ENCODE results near the gene CDK6. TPM values are rescaled to one million over a fixed set of nuclear protein-coding genes. Genes with fewer than 3 reads are reported as not detected.

CDK6 gene
- total RNA-seq, 4 donors from 2014 or later = 11.2 to 18.5 (median 13.2) TPM

GRCh38 chr7:92634205-92634604 is 202.2 kb downstream of the CDK6 start:
- TF ChIP-seq POLR2A (IDR thresholded peaks at IDR 0.05) (no peak), CTCF (IDR thresholded peaks at IDR 0.05) (no peak)
- Histone ChIP-seq H3K4me1 (peaks cover 0 to 21% of the 10 kb centered on the region in 2 donors), H3K27ac (peak overlapping the region in 1 of 3 donors; percentile 16), H3K27me3 (no peaks in the 10 kb centered on the region), H3K36me3 (no peaks in the 10 kb centered on the region), H3K4me3 (replicated peaks in 1 of 3) (no peak overlapping the region), H3K9me3 (no peaks in the 10 kb centered on the region)
- WGBS, 2 donors = 80 to 82% methylated on average over 1 of the region's 1 CpG
- no peak for DNase-seq
- intact Hi-C loops (cut with DNase I) = no loop called here

- intact Hi-C loops (cut with DNase I) = no loop called here
- 47 to 56% methylated on average over 2 of the region's 2 CpGs for WGBS, 2 donors
- no peak for DNase-seq
- H3K27ac ChIP-seq = peak overlapping the region in 2 of 3 donors; percentile 30 to 37
- H3K4me3 ChIP-seq (replicated peaks in 1 of 3) = no peak overlapping the region
- peaks cover 0 to 21% of the 10 kb centered on the region in 2 donors for H3K4me1 ChIP-seq
- no peaks in the 10 kb centered on the region for H3K9me3 ChIP-seq
- H3K27me3 ChIP-seq = no peaks in the 10 kb centered on the region
- H3K36me3 ChIP-seq = no peaks in the 10 kb centered on the region
- no peak for TF ChIP-seq CTCF (IDR thresholded peaks at IDR 0.05)
- no peak for TF ChIP-seq POLR2A (IDR thresholded peaks at IDR 0.05)
Observed at GRCh38 chr7:92633211-92633906, 203.0 kb downstream of the CDK6 start.

GRCh38 chr7:92632791-92633190 is 203.6 kb downstream of the CDK6 start:
- WGBS, 2 donors = 94 to 97% methylated on average over 1 of the region's 1 CpG
- no peak overlapping the region for H3K4me3 ChIP-seq (replicated peaks in 1 of 3)
- H3K36me3 ChIP-seq = no peaks in the 10 kb centered on the region
- no peaks in the 10 kb centered on the region for H3K27me3 ChIP-seq
- intact Hi-C loops (cut with DNase I) = no loop called here
- peaks cover 0 to 21% of the 10 kb centered on the region in 2 donors for H3K4me1 ChIP-seq
- TF ChIP-seq POLR2A (IDR thresholded peaks at IDR 0.05) (no peak), CTCF (IDR thresholded peaks at IDR 0.05) (no peak)
- H3K27ac ChIP-seq = peak overlapping the region in 2 of 3 donors; percentile 30 to 37
- no peaks in the 10 kb centered on the region for H3K9me3 ChIP-seq
- no peak for DNase-seq

- Histone ChIP-seq H3K36me3 (no peaks in the 10 kb centered on the region), H3K27ac (no peak overlapping the region), H3K4me3 (replicated peaks in 1 of 3) (no peak overlapping the region), H3K4me1 (peaks cover 0 to 21% of the 10 kb centered on the region in 2 donors), H3K9me3 (no peaks in the 10 kb centered on the region), H3K27me3 (no peaks in the 10 kb centered on the region)
- intact Hi-C loops (cut with DNase I) = no loop called here
- TF ChIP-seq POLR2A (IDR thresholded peaks at IDR 0.05) (no peak), CTCF (IDR thresholded peaks at IDR 0.05) (no peak)
- DNase-seq = no peak
- WGBS, 2 donors = 92 to 94% methylated on average over 2 of the region's 2 CpGs
Observed at GRCh38 chr7:92631850-92632487, 204.4 kb downstream of the CDK6 start.

Data from thyroid gland (tissue), 4 donors.